ENCODE data around the gene LPIN2. TPM values are rescaled to one million over a fixed set of nuclear protein-coding genes. Genes with fewer than 3 reads are reported as not detected.

Gene LPIN2
- total and polyA plus RNA-seq, 7 donors: 1.5 to 5.2 (median 4.4) TPM

DNA sequence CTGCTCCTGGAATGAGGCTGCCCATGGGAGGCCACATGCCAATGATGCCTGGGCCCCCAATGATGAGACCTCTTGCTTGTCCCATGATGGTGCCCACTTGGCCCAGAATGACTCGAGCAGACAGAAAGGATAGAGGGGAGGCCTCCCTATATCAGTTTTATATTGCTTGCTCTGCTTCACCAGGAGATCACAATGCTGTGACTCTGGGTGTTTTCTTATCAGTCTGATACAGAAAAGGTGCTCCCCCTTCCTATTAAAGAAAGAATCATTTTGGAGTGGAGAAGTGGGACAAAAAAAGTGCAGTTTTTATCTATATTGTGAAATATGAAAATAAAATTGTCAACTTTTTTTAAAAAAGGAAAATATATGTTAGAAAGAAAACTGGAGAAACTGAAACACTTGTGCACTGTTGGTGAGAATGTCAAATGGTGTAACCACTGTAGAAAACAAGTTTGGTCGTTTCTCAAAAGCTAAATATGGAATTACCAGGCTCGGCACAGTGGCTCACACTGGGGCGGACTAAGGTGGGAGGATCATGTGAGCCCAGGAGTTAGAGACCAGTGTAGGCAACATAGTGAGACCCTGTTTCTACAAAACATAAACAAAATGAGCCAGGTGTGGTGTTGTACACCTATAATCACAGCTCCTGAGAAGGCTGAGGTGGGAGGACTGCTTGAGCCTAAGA, 21.8 kb downstream of the LPIN2 start:
- intact Hi-C loops (cut with DNase I): no loop called here
- 72 to 82% (median 75%) methylated on average over 4 of the region's 4 CpGs for WGBS, 3 donors
- Histone ChIP-seq H3K36me3 (ENCODE audit: insufficient read depth in 1 of 2, low read depth in 1 of 2) (no peaks in the 10 kb centered on the region), H3K27me3 (ENCODE audit: insufficient read depth in 3 of 3, low read length in 2 of 3) (no peaks in the 10 kb centered on the region), H3K4me3 (no peak overlapping the region), H3K27ac (no peak overlapping the region), H3K9me3 (no peaks in the 10 kb centered on the region), H3K4me1 (no peaks in the 10 kb centered on the region)
- ATAC-seq (no peak), DNase-seq (no peak)
- TF ChIP-seq, protein P1, sequence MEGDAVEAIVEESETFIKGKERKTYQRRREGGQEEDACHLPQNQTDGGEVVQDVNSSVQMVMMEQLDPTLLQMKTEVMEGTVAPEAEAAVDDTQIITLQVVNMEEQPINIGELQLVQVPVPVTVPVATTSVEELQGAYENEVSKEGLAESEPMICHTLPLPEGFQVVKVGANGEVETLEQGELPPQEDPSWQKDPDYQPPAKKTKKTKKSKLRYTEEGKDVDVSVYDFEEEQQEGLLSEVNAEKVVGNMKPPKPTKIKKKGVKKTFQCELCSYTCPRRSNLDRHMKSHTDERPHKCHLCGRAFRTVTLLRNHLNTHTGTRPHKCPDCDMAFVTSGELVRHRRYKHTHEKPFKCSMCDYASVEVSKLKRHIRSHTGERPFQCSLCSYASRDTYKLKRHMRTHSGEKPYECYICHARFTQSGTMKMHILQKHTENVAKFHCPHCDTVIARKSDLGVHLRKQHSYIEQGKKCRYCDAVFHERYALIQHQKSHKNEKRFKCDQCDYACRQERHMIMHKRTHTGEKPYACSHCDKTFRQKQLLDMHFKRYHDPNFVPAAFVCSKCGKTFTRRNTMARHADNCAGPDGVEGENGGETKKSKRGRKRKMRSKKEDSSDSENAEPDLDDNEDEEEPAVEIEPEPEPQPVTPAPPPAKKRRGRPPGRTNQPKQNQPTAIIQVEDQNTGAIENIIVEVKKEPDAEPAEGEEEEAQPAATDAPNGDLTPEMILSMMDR (IDR thresholded peaks at IDR 0.05): no peak

- Histone ChIP-seq H3K27me3 (ENCODE audit: insufficient read depth in 3 of 3, low read length in 2 of 3) (no peaks in the 10 kb centered on the region), H3K4me1 (no peaks in the 10 kb centered on the region), H3K36me3 (ENCODE audit: insufficient read depth in 1 of 2, low read depth in 1 of 2) (no peaks in the 10 kb centered on the region), H3K27ac (no peak overlapping the region), H3K9me3 (no peaks in the 10 kb centered on the region), H3K4me3 (no peak overlapping the region)
- intact Hi-C loops (cut with DNase I): loop anchor here in 1 of 2 donors (5.0 kb wide), 1 partner anchor 56 kb away; no protein-coding TSS in a partner anchor
- ATAC-seq (no peak), DNase-seq (no peak)
- TF ChIP-seq, protein P1 (IDR thresholded peaks at IDR 0.05): no peak
- WGBS, 3 donors: 89 to 96% (median 95%) methylated on average over 5 of the region's 5 CpGs
Observed at GRCh38 chr18:2987876-2988790, 24.8 kb downstream of the LPIN2 start.

DNA sequence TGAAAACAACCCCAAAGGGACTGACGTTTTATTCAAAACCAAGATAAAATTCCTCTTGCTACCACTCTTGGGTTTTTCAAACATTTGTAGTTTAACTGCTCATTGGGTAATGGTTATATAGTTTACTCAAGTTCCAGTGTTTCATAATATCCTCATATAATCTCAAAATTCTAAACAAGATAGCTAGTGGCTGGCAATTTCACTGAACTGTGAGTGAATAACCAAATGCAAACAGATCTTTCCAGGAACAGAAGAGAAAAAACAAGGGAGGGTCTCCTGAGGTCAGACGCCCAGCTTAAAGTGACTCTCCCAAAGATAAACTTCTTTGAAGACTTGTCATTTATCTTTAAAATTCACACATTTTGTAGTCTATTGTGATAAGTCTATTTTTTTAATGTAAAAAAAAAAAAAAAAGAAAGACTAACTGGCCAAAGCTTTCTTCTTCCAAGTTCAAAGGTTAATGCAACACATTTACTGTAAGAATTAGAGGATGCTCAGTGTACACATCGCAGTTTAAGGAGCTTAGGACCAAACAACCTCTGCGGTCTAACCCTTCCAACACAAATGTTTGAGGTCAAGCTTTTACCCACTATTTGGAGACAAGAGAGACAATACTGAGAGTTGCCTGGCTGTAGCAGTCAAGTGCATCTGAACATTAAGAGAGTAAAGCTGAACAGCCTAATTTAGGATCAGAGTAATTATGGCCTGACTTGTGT, 26.6 kb downstream of the LPIN2 start:
- intact Hi-C loops (cut with DNase I): loop anchor here in 1 of 2 donors (5.0 kb wide), 1 partner anchor 54 kb away; no protein-coding TSS in a partner anchor
- TF ChIP-seq, protein P1 (IDR thresholded peaks at IDR 0.05): no peak
- no peak for ATAC-seq

DNA sequence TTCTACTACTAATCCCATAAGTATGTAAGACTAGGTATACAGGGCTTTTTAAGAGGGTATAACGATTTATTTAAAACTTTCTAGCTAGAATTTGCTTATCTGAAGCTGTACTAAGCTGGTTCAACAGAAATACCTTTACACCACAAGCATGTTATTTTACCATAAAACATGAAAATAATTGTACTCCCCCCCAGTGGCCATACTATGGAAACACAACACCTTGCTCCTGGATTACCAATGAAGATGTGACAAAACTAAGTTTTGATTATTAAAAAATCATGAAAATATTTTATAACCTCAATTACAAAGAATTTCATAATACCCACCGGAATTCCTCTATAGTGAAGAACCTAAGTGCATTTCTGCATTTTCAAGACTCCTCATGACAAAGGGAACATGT, 27.3 kb downstream of the LPIN2 start:
- Histone ChIP-seq H3K36me3 (ENCODE audit: insufficient read depth in 1 of 2, low read depth in 1 of 2) (no peaks in the 10 kb centered on the region), H3K9me3 (no peaks in the 10 kb centered on the region), H3K27me3 (ENCODE audit: insufficient read depth in 3 of 3, low read length in 2 of 3) (no peaks in the 10 kb centered on the region), H3K4me1 (peaks cover 18% of the 10 kb centered on the region), H3K4me3 (no peak overlapping the region), H3K27ac (no peak overlapping the region)
- DNase-seq (no peak), ATAC-seq (no peak)
- TF ChIP-seq, protein P1 (IDR thresholded peaks at IDR 0.05): peak; percentile 41
- WGBS, 3 donors: 93 to 99% (median 94%) methylated on average over 2 of the region's 2 CpGs
- intact Hi-C loops (cut with DNase I): loop anchor here in 1 of 2 donors (5.0 kb wide), 1 partner anchor 53 kb away; no protein-coding TSS in a partner anchor

More for the DNA sequence above, 26.6 kb downstream of the LPIN2 start:
- peaks cover 12% of the 10 kb centered on the region for H3K4me1 ChIP-seq
- H3K27ac ChIP-seq: no peak overlapping the region
- no peaks in the 10 kb centered on the region for H3K27me3 ChIP-seq (ENCODE audit: insufficient read depth in 3 of 3, low read length in 2 of 3)
- 90 to 93% (median 92%) methylated on average over 4 of the region's 4 CpGs for WGBS, 3 donors
- H3K36me3 ChIP-seq (ENCODE audit: insufficient read depth in 1 of 2, low read depth in 1 of 2): no peaks in the 10 kb centered on the region
- H3K9me3 ChIP-seq: no peaks in the 10 kb centered on the region
- no peak for DNase-seq
- no peak overlapping the region for H3K4me3 ChIP-seq
